Upper lobe of left lung (tissue), 6 donors: Measurements from ENCODE around the gene AKAP14. TPM values are rescaled to one million over a fixed set of nuclear protein-coding genes. Genes with fewer than 3 reads are reported as not detected.
"Not testable (repeated sequence)": the region's sequence is repeated elsewhere in the genome, so short reads cannot be mapped to it uniquely, and the experiment has no call there.

ENCODE experiments used
- ATAC-seq, 2 donors: fragments of 200-7000 bp; cut with Tn5 transposase; one replicate each; pipeline ENCODE4 v1.9.1; 2022; ENCODE audit warnings: mild to moderate bottlenecking in 2 of 2, moderate library complexity in 2 of 2; ENCODE audit not compliant: low FRiP score in 2 of 2
- DNase-seq, 2 donors: peaks; one replicate each; pipeline ENCODE4 v3.0.0-alpha.2; 2019 to 2020
- H3K27ac ChIP-seq, 4 donors: fragments of 200-600 bp; sonication (generic); one replicate each; pipeline ENCODE4 v1.5.1; 2016 to 2019
- H3K27me3 ChIP-seq, 4 donors: fragments of 200-600 bp; sonication (generic); one replicate each; pipeline ENCODE4 v1.5.1; 2017 to 2019
- H3K36me3 ChIP-seq, 4 donors: fragments of 200-600 bp; sonication (generic); one replicate each; pipeline ENCODE4 v1.5.1; 2016 to 2019
- H3K4me1 ChIP-seq, 4 donors: fragments of 200-600 bp; sonication (generic); one replicate each; pipeline ENCODE4 v1.5.1; 2018 to 2019
- H3K4me3 ChIP-seq, 4 donors: fragments of 200-600 bp; sonication (generic); one replicate each; pipeline ENCODE4 v1.5.1; 2017 to 2019; ENCODE audit warnings: mild to moderate bottlenecking in 2 of 4, moderate library complexity in 1 of 4
- H3K9me3 ChIP-seq, 4 donors: fragments of 200-600 bp; sonication (generic); one replicate each; pipeline ENCODE4 v1.5.1; 2018 to 2019
- EP300 ChIP-seq, 4 donors: sonication (generic); formaldehyde crosslinking; IDR thresholded peaks; one replicate each; pipeline ENCODE4 v1.5.1; 2017; ENCODE audit warnings: antibody characterized with exemption in 4 of 4, control low read depth in 2 of 4
- POLR2A ChIP-seq, 4 donors: fragments of 450-650 bp; IDR thresholded peaks; one replicate each; pipeline ENCODE4 v1.5.1; 2016 to 2017; ENCODE audit warnings: antibody characterized with exemption in 4 of 4, mild to moderate bottlenecking in 2 of 4
- POLR2AphosphoS5 ChIP-seq, 2 donors: sonication (generic); formaldehyde crosslinking; IDR thresholded peaks; one replicate each; pipeline ENCODE4 v1.5.1; 2017; ENCODE audit warnings: antibody characterized with exemption in 2 of 2
- WGBS, 2 donors: methylation state at CpG; one replicate each; pipeline ENCODE4 v1.1.5; 2017 to 2018; 5-methylcytosine and 5-hydroxymethylcytosine counted together
- total RNA-seq, 6 donors: library from RNA; depleted of rRNA in 4 of 6; stranded (reverse); fragments of >200 nt in 4 of 6; gene quantifications; one replicate each; pipeline versions ENCODE4 v1.1.0 to v1.2.1, GENCODE V29; 2016 to 2021
- TF ChIP-seq, protein P1 (sequence below), 6 experiments: fragments of 450-650 bp in 4 of 6; fragments of 200-600 bp in 2 of 6; sonication (generic) in 2 of 6; IDR thresholded peaks; one replicate each; pipeline ENCODE4 v1.5.1; 2016 to 2019; ENCODE audit warnings: antibody characterized with exemption in 6 of 6
- donor health status: DM: no; HTN: no; CAD: no; lungs with moderate emphysema.
- donor health status: DM: no; HTN: yes; CAD: no; lungs with severe emphysema.

The AKAP14 gene
- total RNA-seq, 6 donors from 2014 or later: 0.31 to 13.5 (median 3.0) TPM; not detected in 1

DNA sequence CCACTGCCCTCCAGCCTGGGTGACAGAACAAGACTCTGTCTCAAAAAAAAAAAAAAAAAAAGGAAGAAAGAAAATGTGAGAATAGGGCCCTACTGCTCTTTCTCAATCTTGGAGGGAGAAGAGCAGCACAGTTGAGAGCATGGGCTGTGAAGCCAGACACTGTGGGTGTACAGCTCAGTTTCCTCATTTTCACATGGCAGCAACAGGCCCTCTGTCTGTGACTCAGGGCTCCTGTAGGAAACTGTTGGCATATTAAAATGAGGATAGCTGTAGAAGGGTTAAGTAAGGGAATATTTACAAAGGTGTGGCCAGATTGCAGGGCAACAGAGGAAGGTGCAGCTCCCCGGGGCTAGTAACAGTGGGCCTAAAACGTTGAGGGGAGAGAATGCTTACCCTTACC lies 3.4 kb downstream of the AKAP14 start:
- peak in 1 of 2 donors; percentile 59 for ATAC-seq
- no peaks in the 10 kb centered on the region for H3K9me3 ChIP-seq
- no peaks in the 10 kb centered on the region for H3K4me1 ChIP-seq
- no peaks in the 10 kb centered on the region for H3K36me3 ChIP-seq
- TF ChIP-seq, protein P1, sequence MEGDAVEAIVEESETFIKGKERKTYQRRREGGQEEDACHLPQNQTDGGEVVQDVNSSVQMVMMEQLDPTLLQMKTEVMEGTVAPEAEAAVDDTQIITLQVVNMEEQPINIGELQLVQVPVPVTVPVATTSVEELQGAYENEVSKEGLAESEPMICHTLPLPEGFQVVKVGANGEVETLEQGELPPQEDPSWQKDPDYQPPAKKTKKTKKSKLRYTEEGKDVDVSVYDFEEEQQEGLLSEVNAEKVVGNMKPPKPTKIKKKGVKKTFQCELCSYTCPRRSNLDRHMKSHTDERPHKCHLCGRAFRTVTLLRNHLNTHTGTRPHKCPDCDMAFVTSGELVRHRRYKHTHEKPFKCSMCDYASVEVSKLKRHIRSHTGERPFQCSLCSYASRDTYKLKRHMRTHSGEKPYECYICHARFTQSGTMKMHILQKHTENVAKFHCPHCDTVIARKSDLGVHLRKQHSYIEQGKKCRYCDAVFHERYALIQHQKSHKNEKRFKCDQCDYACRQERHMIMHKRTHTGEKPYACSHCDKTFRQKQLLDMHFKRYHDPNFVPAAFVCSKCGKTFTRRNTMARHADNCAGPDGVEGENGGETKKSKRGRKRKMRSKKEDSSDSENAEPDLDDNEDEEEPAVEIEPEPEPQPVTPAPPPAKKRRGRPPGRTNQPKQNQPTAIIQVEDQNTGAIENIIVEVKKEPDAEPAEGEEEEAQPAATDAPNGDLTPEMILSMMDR (IDR thresholded peaks at IDR 0.05): no peak
- TF ChIP-seq POLR2A (IDR thresholded peaks at IDR 0.05) (no peak), POLR2AphosphoS5 (IDR thresholded peaks at IDR 0.05) (no peak), EP300 (IDR thresholded peaks at IDR 0.05) (no peak)
- no peaks in the 10 kb centered on the region for H3K27me3 ChIP-seq
- no peak overlapping the region for H3K27ac ChIP-seq
- 15 to 20% methylated on average over 2 of the region's 2 CpGs for WGBS, 2 donors
- no peak for DNase-seq
- no peak overlapping the region for H3K4me3 ChIP-seq

DNA sequence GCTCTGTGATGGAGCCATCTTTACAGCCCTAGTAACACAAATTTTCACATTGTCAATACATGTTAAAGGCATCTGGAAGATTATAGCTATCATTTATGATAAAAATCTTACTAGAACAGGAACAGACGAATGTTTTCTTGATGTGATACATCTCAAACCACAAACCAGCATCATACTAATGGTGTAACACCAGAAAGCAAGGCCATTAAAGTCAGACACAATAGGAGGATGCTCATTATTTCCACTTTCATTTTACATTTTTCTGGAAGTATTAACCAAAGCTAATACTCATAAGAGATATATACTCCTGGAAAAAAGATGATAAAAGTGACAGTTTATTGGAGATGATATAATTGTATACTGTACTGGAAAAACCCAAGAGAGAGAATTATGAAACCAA lies 5.3 kb downstream of the AKAP14 start:
- DNase-seq: no peak
- ATAC-seq: no peak
- WGBS, 2 donors: 57 to 60% methylated on average over 1 of the region's 1 CpG
- H3K4me1 ChIP-seq: no peaks in the 10 kb centered on the region
- no peaks in the 10 kb centered on the region for H3K9me3 ChIP-seq
- TF ChIP-seq, protein P1 (IDR thresholded peaks at IDR 0.05): no peak
- TF ChIP-seq POLR2AphosphoS5 (IDR thresholded peaks at IDR 0.05) (no peak), EP300 (IDR thresholded peaks at IDR 0.05) (no peak)
- H3K27me3 ChIP-seq: no peaks in the 10 kb centered on the region
- H3K36me3 ChIP-seq: no peaks in the 10 kb centered on the region
- no peak overlapping the region for H3K4me3 ChIP-seq
- no peak overlapping the region for H3K27ac ChIP-seq

DNA sequence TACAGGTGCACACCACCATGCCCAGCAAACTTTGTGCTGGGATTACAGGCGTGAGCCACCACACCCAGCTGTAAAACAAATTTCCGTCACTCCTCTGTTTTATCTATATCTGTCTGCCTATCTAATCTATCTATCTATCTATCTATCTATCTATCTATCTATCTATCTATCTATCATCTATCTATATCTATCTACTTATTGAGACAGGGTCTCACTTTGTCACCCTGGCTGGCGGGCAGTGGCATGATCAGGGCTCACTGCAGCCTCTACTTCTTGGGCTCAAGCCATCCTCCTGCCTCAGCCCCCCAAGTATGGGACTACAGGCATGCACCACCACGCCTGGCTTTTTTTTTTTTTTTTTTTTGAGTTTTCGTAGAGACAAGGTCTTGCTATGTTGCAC lies 20.6 kb downstream of the AKAP14 start:
- Histone ChIP-seq H3K4me1 (no peaks in the 10 kb centered on the region), H3K27ac (no peak overlapping the region), H3K4me3 (no peak overlapping the region), H3K36me3 (no peaks in the 10 kb centered on the region), H3K9me3 (no peaks in the 10 kb centered on the region), H3K27me3 (no peaks in the 10 kb centered on the region)
- no peak for TF ChIP-seq POLR2A (IDR thresholded peaks at IDR 0.05)
- TF ChIP-seq, protein P1 (IDR thresholded peaks at IDR 0.05): no peak
- TF ChIP-seq EP300 (IDR thresholded peaks at IDR 0.05): no peak
- TF ChIP-seq POLR2AphosphoS5 (IDR thresholded peaks at IDR 0.05): no peak
- WGBS, 2 donors: 90 to 99% methylated on average over 5 of the region's 5 CpGs
- ATAC-seq (no peak), DNase-seq (no peak)

DNA sequence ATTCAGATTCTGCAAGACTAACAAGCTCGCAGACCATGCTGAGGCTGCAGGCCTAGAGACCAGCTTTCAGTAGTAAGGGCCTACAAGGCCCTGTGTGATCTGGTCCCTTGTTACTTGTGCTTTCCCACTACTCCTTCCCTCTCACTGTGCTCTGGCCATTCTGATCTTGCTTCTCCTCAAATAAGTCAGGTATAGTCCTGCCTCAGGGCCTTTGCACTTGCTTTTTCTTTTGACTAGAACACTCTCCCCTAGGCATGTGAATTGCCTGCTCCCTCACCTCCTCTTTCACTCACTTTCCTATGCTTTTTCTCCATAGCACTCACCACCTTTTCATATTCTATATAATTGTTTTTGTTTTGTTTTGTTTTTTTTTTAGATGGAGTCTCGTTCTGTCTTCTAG lies 22.2 kb downstream of the AKAP14 start:
- Histone ChIP-seq H3K4me1 (no peaks in the 10 kb centered on the region), H3K36me3 (no peaks in the 10 kb centered on the region), H3K27me3 (no peaks in the 10 kb centered on the region), H3K9me3 (no peaks in the 10 kb centered on the region), H3K27ac (no peak overlapping the region), H3K4me3 (no peak overlapping the region)
- no peak for TF ChIP-seq POLR2AphosphoS5 (IDR thresholded peaks at IDR 0.05)
- TF ChIP-seq POLR2A (IDR thresholded peaks at IDR 0.05): no peak
- no peak for TF ChIP-seq EP300 (IDR thresholded peaks at IDR 0.05)
- TF ChIP-seq, protein P1 (IDR thresholded peaks at IDR 0.05): no peak
- DNase-seq: no peak
- 94 to 96% methylated on average over 2 of the region's 2 CpGs for WGBS, 2 donors
- ATAC-seq: no peak

DNA sequence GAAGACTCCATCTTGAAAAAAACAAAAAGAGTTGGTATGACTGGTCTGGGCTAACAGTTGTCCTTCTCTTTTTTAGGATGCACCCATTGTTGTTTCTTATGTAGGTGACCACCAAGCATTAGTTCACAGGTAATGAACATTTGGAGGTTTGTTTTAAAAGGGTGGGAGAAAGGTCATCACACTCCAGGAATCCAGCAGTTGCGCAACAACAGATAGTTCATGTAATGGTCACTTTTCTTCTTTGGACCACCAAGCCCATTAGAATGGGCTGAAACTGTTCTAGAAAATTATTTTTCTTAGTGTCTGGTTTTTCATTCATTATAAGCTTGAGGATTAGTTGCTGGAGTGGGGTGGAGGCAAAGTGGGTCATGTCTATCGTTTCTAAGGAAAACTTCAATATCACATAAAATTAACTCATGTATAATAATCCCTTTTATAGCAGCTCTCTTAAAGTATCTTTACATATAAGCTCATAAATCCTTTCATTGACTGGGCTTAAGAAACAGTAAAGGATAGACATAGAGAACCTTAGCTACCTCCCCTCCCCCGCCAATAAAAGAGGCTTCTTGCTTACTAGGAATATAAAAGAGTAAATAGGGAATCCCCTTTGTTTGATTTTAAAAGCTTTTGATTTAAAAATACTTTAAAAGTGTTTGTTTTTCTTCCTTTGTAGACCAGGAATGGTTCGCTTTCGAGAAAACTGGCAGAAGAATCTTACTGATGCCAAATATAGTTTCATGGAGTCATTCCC lies 24.3 kb downstream of the AKAP14 start:
- ATAC-seq: no peak
- H3K4me1 ChIP-seq: no peaks in the 10 kb centered on the region
- no peaks in the 10 kb centered on the region for H3K9me3 ChIP-seq
- WGBS, 2 donors: 81 to 97% methylated on average over 5 of the region's 5 CpGs
- no peak overlapping the region for H3K27ac ChIP-seq
- H3K4me3 ChIP-seq: no peak overlapping the region
- peaks cover 0 to 9% (median 4%) of the 10 kb centered on the region in 4 donors for H3K36me3 ChIP-seq
- no peaks in the 10 kb centered on the region for H3K27me3 ChIP-seq
- no peak for DNase-seq
- TF ChIP-seq POLR2A (IDR thresholded peaks at IDR 0.05) (no peak), POLR2AphosphoS5 (IDR thresholded peaks at IDR 0.05) (no peak), EP300 (IDR thresholded peaks at IDR 0.05) (no peak)
- TF ChIP-seq, protein P1 (IDR thresholded peaks at IDR 0.05): no peak

DNA sequence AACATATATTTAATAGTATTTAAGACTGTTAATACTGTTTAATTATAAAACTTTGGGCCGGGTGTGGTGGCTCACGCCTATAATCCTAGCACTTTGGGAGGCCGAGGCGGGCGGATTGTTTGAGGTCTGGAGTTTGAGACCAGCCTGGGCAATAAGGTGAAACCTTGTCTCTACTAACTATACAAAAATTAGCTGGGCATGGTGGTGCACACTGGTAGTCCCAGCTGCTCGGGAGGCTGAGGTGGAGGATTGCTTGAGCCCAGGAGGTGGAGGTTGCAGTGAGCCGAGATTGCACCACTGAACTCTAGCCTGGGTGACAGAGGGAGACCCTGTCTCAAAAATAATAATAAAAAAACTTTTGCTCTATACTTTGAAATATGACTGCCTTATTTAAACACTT lies 26.7 kb downstream of the AKAP14 start:
- not testable (repeated sequence) for H3K4me1 ChIP-seq, H3K9me3 ChIP-seq, H3K27me3 ChIP-seq, DNase-seq, ATAC-seq, H3K27ac ChIP-seq, H3K4me3 ChIP-seq
- peaks cover 0 to 20% (median 8%) of the 10 kb centered on the region in 4 donors for H3K36me3 ChIP-seq
- WGBS, 2 donors: 97 to 98% methylated on average over 7 of the region's 7 CpGs
